Common myeloid progenitor, CD34-positive (primary cell): Measurements from ENCODE around the gene STAC2.

ENCODE experiments used
- CTCF ChIA-PET: fragments of 350-600 bp; sonication (Branson Sonifier 250); formaldehyde crosslinking; loops from one replicate; lab custom pipeline; 2021; ENCODE audit warnings: antibody characterized with exemption; lab: Charles Lee
- POLR2A ChIA-PET: fragments of 350-600 bp; sonication (Branson Sonifier 250); formaldehyde crosslinking; loops from one replicate; lab custom pipeline; 2021; ENCODE audit warnings: antibody characterized with exemption; lab: Charles Lee
- DNase-seq, 3 donors: peaks; one replicate each; pipeline versions ENCODE4 v3.0.0 to v3.0.0-alpha.2; 2013
- H3K27ac ChIP-seq, 2 experiments: 1 replicate in 1 of 2; 2 replicates in 1 of 2; pipeline ENCODE4 v1.7.0; 2013; ENCODE audit warnings: inconsistent platforms in 2 of 2, low read length in 2 of 2, mild to moderate bottlenecking in 2 of 2, low read depth in 1 of 2, moderate library complexity in 1 of 2; ENCODE audit not compliant: severe bottlenecking in 2 of 2, insufficient read depth in 1 of 2, poor library complexity in 1 of 2
- H3K27me3 ChIP-seq, 5 experiments: replicated peaks in 2 of 5; 1 replicate in 3 of 5; 2 replicates in 2 of 5; pipeline versions ENCODE4 v1.6.1 to v1.7.0; 2013; ENCODE audit warnings: low read length in 4 of 5, mild to moderate bottlenecking in 2 of 5, moderate library complexity in 2 of 5, inconsistent platforms in 1 of 5; ENCODE audit not compliant: insufficient read depth in 5 of 5, control insufficient read depth in 4 of 5
- H3K36me3 ChIP-seq, 4 experiments: 1 replicate in 2 of 4; 2 replicates in 2 of 4; pipeline versions ENCODE4 v1.6.1 to v1.7.0; 2013; ENCODE audit warnings: low read length in 3 of 4, control low read depth in 1 of 4, mild to moderate bottlenecking in 1 of 4; ENCODE audit not compliant: control insufficient read depth in 4 of 4, insufficient read depth in 4 of 4
- H3K4me1 ChIP-seq, 4 experiments: 1 replicate in 3 of 4; 2 replicates in 1 of 4; pipeline versions ENCODE4 v1.6.1 to v1.7.1; 2013; ENCODE audit warnings: low read length in 3 of 4, mild to moderate bottlenecking in 3 of 4, control low read depth in 1 of 4, inconsistent platforms in 1 of 4, moderate library complexity in 1 of 4; ENCODE audit not compliant: control insufficient read depth in 4 of 4, insufficient read depth in 4 of 4; ENCODE audit errors: control extremely low read depth in 1 of 4
- H3K4me3 ChIP-seq, 7 experiments: 1 replicate in 4 of 7; 2 replicates in 3 of 7; pipeline versions ENCODE4 v1.5.1 to v1.7.0; 2013; ENCODE audit warnings: mild to moderate bottlenecking in 7 of 7, low read length in 6 of 7, moderate library complexity in 6 of 7, inconsistent platforms in 2 of 7, low read depth in 2 of 7, control low read depth in 1 of 7; ENCODE audit not compliant: insufficient read depth in 4 of 7, control insufficient read depth in 1 of 7; ENCODE audit errors: extremely low read depth in 1 of 7
- H3K9me3 ChIP-seq, 5 experiments: 1 replicate in 4 of 5; 2 replicates in 1 of 5; pipeline versions ENCODE4 v1.6.1 to v1.7.1; 2013; ENCODE audit warnings: low read length in 4 of 5, mild to moderate bottlenecking in 2 of 5, inconsistent platforms in 1 of 5, low read depth in 1 of 5, moderate library complexity in 1 of 5; ENCODE audit not compliant: control insufficient read depth in 4 of 5, insufficient read depth in 2 of 5; ENCODE audit errors: control extremely low read depth in 1 of 5
- WGBS: methylation state at CpG from one replicate; pipeline ENCODE4 v1.1.5; 2013; ENCODE audit not compliant: insufficient coverage; 5-methylcytosine and 5-hydroxymethylcytosine counted together

The STAC2 gene

GRCh38 chr17:39227364-39227919, 1.7 kb upstream of the STAC2 start:
- Histone ChIP-seq H3K4me3 (no peak overlapping the region), H3K4me1 (peaks cover 0 to 28% (median 28%) of the 10 kb centered on the region in 4 experiments), H3K36me3 (no peaks in the 10 kb centered on the region), H3K27ac (no peak overlapping the region), H3K9me3 (no peaks in the 10 kb centered on the region), H3K27me3 (peaks cover 0 to 57% (median 30%) of the 10 kb centered on the region in 5 experiments)
- no peak for DNase-seq
- ChIA-PET POLR2A (no interaction called here), CTCF (interaction anchor here (1.0 to 1.1 kb wide), 2 partner anchors 11 to 41 kb away, joined by 3 read pairs; no protein-coding TSS in a partner anchor)
- WGBS = 100% methylated on average over 1 of the region's 2 CpGs

GRCh38 chr17:39225959-39226683, 376 bp upstream of the STAC2 start:
- H3K27ac ChIP-seq = no peak overlapping the region
- H3K27me3 ChIP-seq = peaks cover 0 to 57% (median 33%) of the 10 kb centered on the region in 5 experiments

DNA sequence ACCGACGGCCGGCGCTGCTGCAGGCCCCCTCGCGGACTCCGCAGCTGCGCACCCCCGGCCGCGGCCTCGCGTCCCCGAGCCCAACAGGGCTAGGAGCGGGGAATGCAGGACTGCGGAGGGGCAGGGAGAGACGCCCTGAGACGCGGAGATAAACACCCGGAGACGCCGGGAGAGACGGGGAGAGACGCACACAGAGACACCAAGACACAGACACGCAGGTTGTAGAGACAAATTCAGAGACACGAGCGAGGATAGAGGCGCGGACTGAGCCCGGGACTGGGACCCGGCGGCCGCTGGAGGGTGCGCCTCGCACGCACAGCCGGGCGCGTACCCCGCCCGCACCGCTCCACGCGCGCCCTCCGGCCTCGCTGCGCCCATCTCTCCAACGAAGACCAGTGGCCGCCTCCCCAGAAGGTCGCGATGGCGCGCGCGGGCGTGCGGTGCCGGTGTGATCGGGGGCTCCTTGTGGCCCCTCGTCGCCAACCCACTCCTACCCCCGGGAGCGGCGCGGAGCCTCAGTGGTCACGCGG, 902 bp downstream of the STAC2 start:
- Histone ChIP-seq H3K4me3 (peak overlapping the region in 3 of 7 experiments; percentile 45 to 54 (median 49)), H3K27ac (no peak overlapping the region), H3K36me3 (no peaks in the 10 kb centered on the region), H3K9me3 (no peaks in the 10 kb centered on the region), H3K27me3 (peaks cover 0 to 60% (median 33%) of the 10 kb centered on the region in 5 experiments), H3K4me1 (peaks cover 0 to 22% (median 18%) of the 10 kb centered on the region in 4 experiments)
- DNase-seq = peak in 1 of 3 donors; percentile 26
- 1% methylated on average over 64 of the region's 68 CpGs for WGBS
- ChIA-PET CTCF (no interaction called here), POLR2A (no interaction called here)

More at GRCh38 chr17:39225959-39226683, 376 bp upstream of the STAC2 start:
- H3K4me3 ChIP-seq = peak overlapping the region in 4 of 7 experiments; percentile 33 to 54 (median 46)
- peaks cover 0 to 20% (median 18%) of the 10 kb centered on the region in 4 experiments for H3K4me1 ChIP-seq
- POLR2A ChIA-PET = interaction anchor here (0.6 kb wide), 1 partner anchor 22 kb away, joined by 3 read pairs; no protein-coding TSS in a partner anchor
- DNase-seq = peak in 2 of 3 donors; percentile 61 to 65
- no peaks in the 10 kb centered on the region for H3K36me3 ChIP-seq
- no peaks in the 10 kb centered on the region for H3K9me3 ChIP-seq
- 1% methylated on average over 17 of the region's 24 CpGs for WGBS
- CTCF ChIA-PET = interaction anchor here (0.7 to 1.1 kb wide), 4 partner anchors 10 to 16 kb away, joined by 3 to 4 read pairs (median 3); no protein-coding TSS in a partner anchor

- H3K27ac ChIP-seq = no peak overlapping the region
- H3K4me3 ChIP-seq = peak overlapping the region in 3 of 7 experiments; percentile 31 to 54 (median 45)
- no peaks in the 10 kb centered on the region for H3K36me3 ChIP-seq
- peaks cover 0 to 64% (median 38%) of the 10 kb centered on the region in 5 experiments for H3K27me3 ChIP-seq
- CTCF ChIA-PET = interaction anchor here (0.7 to 3.0 kb wide), 9 partner anchors 8 to 241 kb away, joined by 3 to 14 read pairs (median 6); no protein-coding TSS in a partner anchor
- peaks cover 0 to 22% (median 16%) of the 10 kb centered on the region in 4 experiments for H3K4me1 ChIP-seq
- H3K9me3 ChIP-seq = no peaks in the 10 kb centered on the region
- DNase-seq = peak in 1 of 3 donors; percentile 19
- WGBS = 44% methylated on average over 29 of the region's 33 CpGs
- POLR2A ChIA-PET = interaction anchor here (0.9 kb wide), 1 partner anchor 12 kb away, joined by 3 read pairs; no protein-coding TSS in a partner anchor
Measured at GRCh38 chr17:39223907-39224777, 1.6 kb downstream of the STAC2 start.

GRCh38 chr17:39222866-39223834, 2.6 kb downstream of the STAC2 start:
- Histone ChIP-seq H3K27me3 (peaks cover 0 to 73% (median 43%) of the 10 kb centered on the region in 5 experiments), H3K4me1 (peaks cover 0 to 22% (median 17%) of the 10 kb centered on the region in 4 experiments), H3K9me3 (no peaks in the 10 kb centered on the region), H3K27ac (no peak overlapping the region), H3K36me3 (no peaks in the 10 kb centered on the region), H3K4me3 (no peak overlapping the region)
- POLR2A ChIA-PET = interaction anchor here (0.9 kb wide), 1 partner anchor 11 kb away, joined by 3 read pairs; no protein-coding TSS in a partner anchor
- 85% methylated on average over 6 of the region's 9 CpGs for WGBS
- CTCF ChIA-PET = interaction anchor here (0.7 to 3.0 kb wide), 9 partner anchors 9 to 240 kb away, joined by 3 to 14 read pairs (median 6); no protein-coding TSS in a partner anchor
- no peak for DNase-seq
